Measurements from ENCODE around the gene PLAC8L1. TPM values are rescaled to one million over a fixed set of nuclear protein-coding genes. Genes with fewer than 3 reads are reported as not detected.

Gene PLAC8L1
- total RNA-seq, 1 experiment from 2014 or later, result not detected

DNA sequence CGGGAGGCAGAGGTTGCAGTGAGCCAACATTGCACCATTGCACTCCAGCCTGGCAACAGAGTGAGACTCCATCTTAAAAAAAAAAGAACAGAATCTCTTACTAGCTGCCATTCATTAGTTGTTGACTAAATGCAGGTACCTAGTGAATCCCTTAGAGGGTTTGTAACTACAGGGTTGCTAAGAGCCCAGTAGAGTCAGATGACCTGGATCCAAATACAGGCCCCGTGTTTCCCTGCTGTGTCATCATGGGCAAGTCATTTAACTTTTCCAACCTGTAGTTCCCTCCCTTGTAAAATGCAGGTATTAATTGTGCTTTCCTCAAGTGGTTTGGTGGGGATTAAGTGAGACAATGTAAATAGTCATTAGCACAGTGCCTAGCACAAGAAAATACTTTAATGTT is 32.8 kb downstream of the PLAC8L1 start:
- H3K27me3 ChIP-seq (replicated peaks), result no peaks in the 10 kb centered on the region
- H3K36me3 ChIP-seq, result peaks cover 10% of the 10 kb centered on the region
- H3K4me1 ChIP-seq (replicated peaks), result no peaks in the 10 kb centered on the region
- DNase-seq (ENCODE audit: low read depth in 1 of 2, low spot score in 2 of 2), result no peak
- no peak overlapping the region for H3K4me3 ChIP-seq
- H3K27ac ChIP-seq, result no peak overlapping the region
- H3K9me3 ChIP-seq (replicated peaks), result no peaks in the 10 kb centered on the region

DNA sequence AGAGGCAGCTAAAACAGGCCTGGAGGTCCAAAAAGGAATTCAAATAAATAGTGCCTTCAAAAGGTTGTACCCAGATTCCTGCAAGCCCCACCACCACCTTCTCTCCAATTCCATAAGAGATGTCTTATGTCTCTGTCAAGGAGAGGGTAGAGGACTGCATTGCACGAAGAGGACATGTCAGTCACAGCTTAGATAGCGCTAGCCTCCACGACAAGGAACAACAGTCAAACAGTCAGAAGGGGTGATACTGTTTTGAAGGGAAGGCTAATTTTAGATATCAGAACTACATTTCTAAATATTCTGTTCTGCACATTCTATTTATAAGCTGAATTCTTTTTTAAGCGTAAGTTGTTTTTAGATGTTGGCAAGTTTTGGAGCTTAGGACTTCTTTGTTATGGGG is 34.2 kb downstream of the PLAC8L1 start:
- Histone ChIP-seq H3K36me3 (peaks cover 22% of the 10 kb centered on the region), H3K27me3 (replicated peaks) (no peaks in the 10 kb centered on the region), H3K4me3 (no peak overlapping the region), H3K9me3 (replicated peaks) (no peaks in the 10 kb centered on the region), H3K4me1 (replicated peaks) (no peaks in the 10 kb centered on the region), H3K27ac (no peak overlapping the region)
- DNase-seq (ENCODE audit: low read depth in 1 of 2, low spot score in 2 of 2), result no peak

DNA sequence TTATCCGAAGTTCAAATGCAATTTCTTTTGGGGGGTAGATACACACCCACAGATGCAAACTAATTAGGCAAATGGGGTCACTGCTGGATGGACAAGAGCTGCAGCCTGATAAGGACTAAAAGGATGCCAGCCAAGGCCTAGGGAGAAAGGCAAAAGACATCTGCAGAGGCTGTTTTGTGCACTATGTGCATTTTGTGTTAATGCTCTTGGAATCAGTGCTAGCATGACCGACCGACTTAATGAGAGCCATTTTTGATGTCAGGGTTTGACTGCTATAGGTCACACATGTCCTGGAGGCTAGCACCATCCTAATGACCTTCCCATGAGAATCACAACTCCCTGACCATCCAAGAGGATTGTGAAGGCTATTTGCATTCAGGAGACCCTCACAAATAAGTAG is 34.6 kb downstream of the PLAC8L1 start:
- Histone ChIP-seq H3K27ac (no peak overlapping the region), H3K27me3 (replicated peaks) (no peaks in the 10 kb centered on the region), H3K4me1 (replicated peaks) (no peaks in the 10 kb centered on the region), H3K36me3 (peaks cover 26% of the 10 kb centered on the region), H3K9me3 (replicated peaks) (no peaks in the 10 kb centered on the region), H3K4me3 (no peak overlapping the region)
- DNase-seq (ENCODE audit: low read depth in 1 of 2, low spot score in 2 of 2), result no peak

DNA sequence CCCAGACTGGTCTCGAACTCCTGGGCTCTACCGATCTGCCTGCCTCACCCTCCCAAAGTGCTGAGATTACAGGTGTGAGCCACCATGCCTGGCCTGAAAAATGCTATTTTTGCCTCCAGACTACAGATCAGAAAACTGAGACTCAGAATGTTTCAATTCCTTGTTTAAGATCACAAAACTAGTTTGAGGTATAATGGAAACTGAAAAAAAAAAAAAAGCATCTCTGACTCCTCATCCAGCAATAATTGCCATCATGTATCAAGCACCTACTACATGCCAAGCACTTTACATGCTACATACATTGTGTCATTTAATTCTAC is 35.6 kb downstream of the PLAC8L1 start:
- Histone ChIP-seq H3K4me1 (replicated peaks) (no peaks in the 10 kb centered on the region), H3K4me3 (no peak overlapping the region), H3K36me3 (peaks cover 33% of the 10 kb centered on the region), H3K27me3 (replicated peaks) (no peaks in the 10 kb centered on the region), H3K9me3 (replicated peaks) (no peaks in the 10 kb centered on the region), H3K27ac (no peak overlapping the region)
- DNase-seq (ENCODE audit: low read depth in 1 of 2, low spot score in 2 of 2), result no peak

DNA sequence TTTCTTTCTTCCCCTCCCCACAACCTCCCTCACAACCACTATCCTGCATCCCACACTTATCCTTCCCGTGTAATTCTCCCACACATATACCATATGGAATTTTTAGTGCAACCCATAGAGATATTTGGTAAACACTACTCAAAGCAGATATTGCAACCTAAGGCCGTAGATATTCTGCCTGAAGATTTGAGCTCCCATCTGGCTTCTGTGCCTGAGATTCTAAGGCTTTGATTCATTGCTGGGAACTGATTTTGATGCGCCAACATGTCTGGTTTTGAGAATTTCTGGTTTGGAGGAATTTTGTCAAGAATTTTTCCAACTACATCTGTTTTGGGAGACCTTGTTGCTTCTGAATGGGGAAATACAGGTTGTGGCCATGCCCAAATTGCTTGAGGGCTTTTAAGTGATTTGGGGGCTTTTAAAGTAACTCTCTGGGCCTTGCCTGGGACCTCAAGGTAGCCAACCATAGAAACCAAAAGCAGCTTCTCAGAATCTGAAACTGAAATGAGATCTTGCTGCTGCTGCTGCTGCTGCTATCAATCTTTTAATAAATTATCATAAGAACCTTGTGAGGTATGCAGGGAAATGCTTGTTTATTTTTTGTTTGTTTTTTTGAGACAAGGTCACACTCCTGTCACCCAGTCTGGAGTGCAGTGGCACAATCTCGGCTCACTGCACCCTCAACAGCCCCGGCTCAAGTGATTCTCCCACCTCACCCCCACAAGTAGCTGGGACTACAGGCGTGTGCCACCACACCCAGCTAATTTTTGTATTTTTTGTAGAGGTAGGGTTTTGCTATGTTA is 36.2 kb downstream of the PLAC8L1 start:
- Histone ChIP-seq H3K4me3 (no peak overlapping the region), H3K4me1 (replicated peaks) (no peaks in the 10 kb centered on the region), H3K27ac (no peak overlapping the region)

DNA sequence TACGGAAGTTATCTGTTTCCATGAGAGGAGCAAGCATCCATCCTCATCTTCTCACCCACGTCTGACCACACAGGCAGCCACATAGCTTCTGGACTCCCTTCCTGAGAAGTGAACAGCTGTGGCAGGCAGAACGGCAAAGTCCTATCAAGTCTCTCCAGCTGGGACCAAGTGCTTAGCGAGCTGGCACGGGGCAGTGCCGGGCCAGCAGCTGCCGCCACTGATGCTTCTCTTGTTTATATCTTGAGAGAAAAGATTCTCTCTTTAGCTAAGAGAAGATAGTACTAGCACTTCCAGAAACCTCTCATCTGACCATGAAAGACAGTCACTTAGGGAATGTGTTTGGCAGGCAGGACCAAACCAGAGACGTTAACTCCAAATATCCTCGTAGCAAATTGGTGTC is 37.2 kb downstream of the PLAC8L1 start:
- H3K4me1 ChIP-seq (replicated peaks), result no peaks in the 10 kb centered on the region
- no peak for DNase-seq (ENCODE audit: low read depth in 1 of 2, low spot score in 2 of 2)
- no peak overlapping the region for H3K4me3 ChIP-seq
- no peaks in the 10 kb centered on the region for H3K27me3 ChIP-seq (replicated peaks)
- no peak overlapping the region for H3K27ac ChIP-seq
- H3K9me3 ChIP-seq (replicated peaks), result no peaks in the 10 kb centered on the region
- H3K36me3 ChIP-seq, result peaks cover 44% of the 10 kb centered on the region

More for the DNA sequence above, 36.2 kb downstream of the PLAC8L1 start:
- DNase-seq (ENCODE audit: low read depth in 1 of 2, low spot score in 2 of 2), result no peak
- Histone ChIP-seq H3K36me3 (peaks cover 34% of the 10 kb centered on the region), H3K27me3 (replicated peaks) (no peaks in the 10 kb centered on the region), H3K9me3 (replicated peaks) (no peaks in the 10 kb centered on the region)

DNA sequence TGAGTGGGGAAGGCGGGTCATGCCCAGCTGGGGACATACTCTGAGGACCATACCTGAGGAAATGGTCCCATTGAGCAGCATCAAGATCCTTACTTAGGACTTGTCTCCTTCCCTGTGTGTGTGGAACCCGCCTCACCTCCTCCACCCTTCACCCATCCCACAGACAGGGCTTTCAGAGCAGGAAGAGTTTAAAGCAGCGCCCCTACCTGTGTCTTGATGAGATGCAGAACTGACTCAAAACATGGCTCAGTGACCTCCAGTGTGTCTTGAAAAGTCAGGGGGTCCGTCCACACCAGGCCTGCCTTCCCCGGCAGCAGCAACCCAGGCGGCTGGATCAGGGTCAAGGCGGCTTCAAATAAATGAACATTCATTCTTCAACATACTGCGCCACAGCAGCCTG is 38.4 kb downstream of the PLAC8L1 start:
- no peak for DNase-seq (ENCODE audit: low read depth in 1 of 2, low spot score in 2 of 2)
- H3K9me3 ChIP-seq (replicated peaks), result no peaks in the 10 kb centered on the region

DNA sequence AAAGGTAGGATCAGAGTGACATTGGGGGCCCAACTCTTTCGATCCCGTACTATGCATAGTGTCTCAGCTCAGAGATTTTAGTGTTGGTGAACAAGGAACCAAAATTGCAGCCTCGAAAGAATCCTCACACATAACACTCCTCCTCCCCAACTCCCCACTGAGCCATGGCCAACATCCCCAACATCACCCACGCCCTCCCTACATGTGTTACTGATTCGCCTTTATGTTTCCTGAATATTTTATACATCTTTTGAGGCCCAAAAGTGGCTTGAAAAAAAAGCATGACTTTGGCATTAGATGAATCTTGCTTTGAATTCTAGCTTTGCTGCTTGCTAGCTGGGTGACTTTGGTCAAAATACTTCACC is 45.2 kb downstream of the PLAC8L1 start:
- Histone ChIP-seq H3K4me1 (replicated peaks) (no peaks in the 10 kb centered on the region), H3K9me3 (replicated peaks) (no peaks in the 10 kb centered on the region), H3K27ac (no peak overlapping the region), H3K27me3 (replicated peaks) (no peaks in the 10 kb centered on the region), H3K36me3 (peaks cover 90% of the 10 kb centered on the region), H3K4me3 (no peak overlapping the region)
- DNase-seq (ENCODE audit: low read depth in 1 of 2, low spot score in 2 of 2), result no peak

More for the DNA sequence above, 38.4 kb downstream of the PLAC8L1 start:
- H3K27ac ChIP-seq, result no peak overlapping the region
- no peak overlapping the region for H3K4me3 ChIP-seq
- H3K4me1 ChIP-seq (replicated peaks), result no peaks in the 10 kb centered on the region
- no peaks in the 10 kb centered on the region for H3K27me3 ChIP-seq (replicated peaks)
- peaks cover 55% of the 10 kb centered on the region for H3K36me3 ChIP-seq

DNA sequence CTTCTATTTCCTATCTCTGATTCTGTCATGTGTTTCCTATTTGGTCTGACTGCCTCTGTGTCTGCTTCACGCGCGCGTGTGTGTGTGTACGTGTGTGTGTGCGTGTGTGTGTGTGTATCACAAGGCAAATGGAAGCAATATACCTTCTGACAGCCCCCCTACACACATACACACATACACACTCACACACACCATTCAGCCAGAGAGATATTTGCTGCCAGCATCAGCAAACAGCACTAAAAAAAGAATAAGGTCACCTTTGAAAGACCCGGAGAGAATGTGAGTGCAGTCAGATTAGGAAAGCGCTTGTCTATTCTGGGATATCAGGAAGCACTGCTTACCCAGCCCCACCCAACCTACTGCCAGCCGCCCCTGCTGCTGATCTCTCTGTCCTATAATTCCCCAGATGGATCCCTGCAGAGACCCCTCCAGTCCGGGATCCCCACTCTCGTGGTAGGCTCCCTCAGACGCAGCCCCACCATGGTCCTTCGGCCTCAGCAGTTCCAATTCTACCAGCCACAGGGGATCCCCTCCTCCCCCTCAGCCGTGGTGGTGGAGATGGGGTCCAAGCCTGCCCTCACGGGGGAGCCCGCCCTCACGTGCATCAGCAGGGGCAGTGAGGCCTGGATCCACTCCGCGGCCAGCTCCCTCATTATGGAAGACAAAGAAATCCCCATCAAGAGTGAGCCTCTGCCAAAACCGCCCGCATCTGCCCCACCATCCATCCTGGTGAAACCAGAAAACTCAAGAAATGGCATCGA is 45.7 kb downstream of the PLAC8L1 start:
- DNase-seq (ENCODE audit: low read depth in 1 of 2, low spot score in 2 of 2), result no peak

DNA sequence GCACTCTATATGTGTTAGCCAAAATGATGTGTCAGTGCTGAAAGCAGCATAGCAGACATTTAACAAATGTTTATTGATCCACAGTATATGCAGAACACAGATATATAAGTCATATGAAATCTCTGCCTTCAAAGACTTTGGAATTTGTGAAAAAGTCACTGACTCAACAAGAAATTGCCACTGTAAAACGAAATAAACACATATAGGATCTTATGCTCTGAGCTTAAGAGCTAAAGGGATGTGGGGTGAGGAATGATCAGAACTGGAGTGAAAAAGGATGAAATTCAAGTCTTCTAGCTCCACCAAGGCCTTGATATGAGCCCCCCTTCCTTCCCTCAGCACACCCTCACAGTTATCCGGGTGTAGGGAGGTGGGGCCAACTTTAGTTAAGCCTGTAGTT is 49.9 kb downstream of the PLAC8L1 start:
- Histone ChIP-seq H3K27me3 (replicated peaks) (no peaks in the 10 kb centered on the region), H3K27ac (no peak overlapping the region), H3K4me1 (replicated peaks) (no peaks in the 10 kb centered on the region), H3K36me3 (peaks cover 94% of the 10 kb centered on the region), H3K4me3 (no peak overlapping the region), H3K9me3 (replicated peaks) (no peaks in the 10 kb centered on the region)
- DNase-seq (ENCODE audit: low read depth in 1 of 2, low spot score in 2 of 2), result no peak

More for the DNA sequence above, 45.7 kb downstream of the PLAC8L1 start:
- H3K27me3 ChIP-seq (replicated peaks), result no peaks in the 10 kb centered on the region
- H3K4me1 ChIP-seq (replicated peaks), result no peaks in the 10 kb centered on the region
- H3K36me3 ChIP-seq, result peaks cover 91% of the 10 kb centered on the region
- H3K27ac ChIP-seq, result no peak overlapping the region
- H3K4me3 ChIP-seq, result no peak overlapping the region
- H3K9me3 ChIP-seq (replicated peaks), result no peaks in the 10 kb centered on the region

DNA sequence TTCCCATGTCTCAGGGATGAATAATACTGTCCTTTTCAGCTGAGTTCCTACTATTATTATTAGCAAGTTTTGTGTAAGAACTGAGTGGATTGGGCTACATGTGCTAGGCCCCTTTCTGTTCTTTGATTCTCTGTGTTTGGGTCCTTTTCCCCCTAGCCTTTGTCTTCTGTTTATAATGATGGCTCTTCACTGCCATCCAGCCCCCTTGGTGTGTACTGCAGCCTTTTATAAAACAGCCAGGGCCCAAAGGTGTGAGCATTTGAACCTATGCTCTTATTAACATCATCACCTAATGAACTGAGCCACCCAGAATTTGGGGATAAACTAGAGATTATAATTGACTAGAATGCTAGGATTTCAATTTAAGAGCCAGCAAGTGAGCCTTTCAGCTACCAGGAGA is 52.6 kb downstream of the PLAC8L1 start:
- no peak overlapping the region for H3K4me3 ChIP-seq
- H3K36me3 ChIP-seq, result peaks cover 94% of the 10 kb centered on the region
- H3K27me3 ChIP-seq (replicated peaks), result no peaks in the 10 kb centered on the region
- peaks cover 4% of the 10 kb centered on the region for H3K4me1 ChIP-seq (replicated peaks)
- H3K9me3 ChIP-seq (replicated peaks), result no peaks in the 10 kb centered on the region
- no peak overlapping the region for H3K27ac ChIP-seq
- DNase-seq (ENCODE audit: low read depth in 1 of 2, low spot score in 2 of 2), result no peak

DNA sequence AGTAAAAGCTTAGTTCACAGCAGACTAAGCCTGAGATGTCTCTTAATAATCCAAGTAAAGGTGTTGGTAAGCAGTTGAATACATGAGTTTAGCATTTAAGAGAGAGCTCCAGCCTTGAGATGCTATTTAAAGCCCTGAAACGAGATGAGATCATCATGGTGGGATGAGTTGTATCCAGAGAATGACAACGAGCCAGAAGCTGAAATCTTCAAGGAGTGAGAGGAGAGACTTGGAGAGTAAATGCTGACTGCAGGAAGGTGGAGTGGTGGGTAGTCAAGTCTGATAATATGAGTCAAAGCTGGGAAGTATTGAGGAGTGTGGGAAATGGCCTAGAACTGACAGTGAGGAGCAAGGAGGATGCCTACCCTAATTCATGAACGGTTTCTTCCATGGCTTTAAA is 53.7 kb downstream of the PLAC8L1 start:
- no peaks in the 10 kb centered on the region for H3K27me3 ChIP-seq (replicated peaks)
- no peaks in the 10 kb centered on the region for H3K9me3 ChIP-seq (replicated peaks)
- DNase-seq (ENCODE audit: low read depth in 1 of 2, low spot score in 2 of 2), result no peak
- peaks cover 88% of the 10 kb centered on the region for H3K36me3 ChIP-seq
- peaks cover 12% of the 10 kb centered on the region for H3K4me1 ChIP-seq (replicated peaks)
- no peak overlapping the region for H3K27ac ChIP-seq
- no peak overlapping the region for H3K4me3 ChIP-seq

DNA sequence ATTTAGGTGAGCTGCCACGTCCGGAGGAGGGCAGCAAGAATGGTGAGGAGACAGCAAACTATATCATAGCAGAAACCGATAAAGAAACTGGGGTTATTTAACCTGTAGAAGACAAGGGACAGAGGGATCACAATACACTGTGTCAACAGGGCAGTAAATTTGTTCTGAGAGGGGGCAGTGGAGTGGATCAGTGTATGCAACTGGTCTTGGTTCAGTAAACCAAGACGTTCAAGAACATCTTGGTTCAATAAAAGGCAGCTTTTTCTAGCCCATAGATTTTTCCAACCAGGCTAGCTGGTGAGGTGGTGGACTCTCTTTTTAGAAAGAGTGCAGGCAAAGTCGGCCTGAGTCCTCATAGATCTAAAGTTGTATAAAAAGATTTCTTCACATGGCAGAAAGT is 55.3 kb downstream of the PLAC8L1 start:
- Histone ChIP-seq H3K27ac (no peak overlapping the region), H3K4me3 (no peak overlapping the region), H3K36me3 (peaks cover 84% of the 10 kb centered on the region), H3K27me3 (replicated peaks) (no peaks in the 10 kb centered on the region), H3K4me1 (replicated peaks) (peaks cover 15% of the 10 kb centered on the region), H3K9me3 (replicated peaks) (no peaks in the 10 kb centered on the region)
- DNase-seq (ENCODE audit: low read depth in 1 of 2, low spot score in 2 of 2), result no peak

DNA sequence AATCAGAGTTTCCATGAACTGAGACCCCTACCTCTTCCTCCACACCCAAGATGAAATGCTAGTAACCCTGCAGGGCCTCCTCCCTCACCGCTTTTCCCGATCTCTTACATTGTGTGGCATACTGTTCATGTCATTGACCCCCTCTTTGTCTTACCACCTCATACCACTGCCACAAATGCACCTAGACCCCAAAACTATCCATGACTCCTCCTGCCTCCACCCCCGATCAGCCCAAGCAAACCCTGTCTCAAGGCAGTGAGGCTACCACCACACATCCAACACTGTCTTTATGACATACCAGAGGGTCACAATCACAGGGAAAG is 55.7 kb downstream of the PLAC8L1 start:
- H3K27ac ChIP-seq, result no peak overlapping the region
- no peak for DNase-seq (ENCODE audit: low read depth in 1 of 2, low spot score in 2 of 2)

More for the DNA sequence above, 55.7 kb downstream of the PLAC8L1 start:
- Histone ChIP-seq H3K27me3 (replicated peaks) (no peaks in the 10 kb centered on the region), H3K4me1 (replicated peaks) (peaks cover 15% of the 10 kb centered on the region), H3K36me3 (peaks cover 80% of the 10 kb centered on the region), H3K4me3 (no peak overlapping the region), H3K9me3 (replicated peaks) (no peaks in the 10 kb centered on the region)

Data from SJSA1 (cell line).